IMR-90 (cell line): Measurements from ENCODE around the gene PCBD1. TPM values are rescaled to one million over a fixed set of nuclear protein-coding genes. Genes with fewer than 3 reads are reported as not detected.

Experiments used
- ATAC-seq: fragments of 200-7000 bp; cut with Tn5 transposase; 2 replicates; pipeline ENCODE4 v1.9.1; 2020; ENCODE audit warnings: low read depth, mild to moderate bottlenecking, moderate library complexity
- BruUV-seq: library from RNA; stranded (reverse); fragments of 400-500 nt; replicated peaks from 2 replicates; lab custom pipeline; 2021; lab: Mats Ljungman, UMichigan
- CTCF ChIA-PET: fragments of 300-600 bp; formaldehyde crosslinking; extraction: SDS; loops from one replicate; lab custom pipeline; 2021; ENCODE audit warnings: antibody characterized with exemption; lab: Yijun Ruan, JAX
- POLR2A ChIA-PET: fragments of 300-600 bp; sonication (Branson Sonifier 250); formaldehyde crosslinking; loops from one replicate; lab custom pipeline; 2022; ENCODE audit warnings: antibody characterized with exemption; ENCODE audit not compliant: unreplicated experiment; lab: Charles Lee
- DNase-seq: peaks from one replicate; pipeline ENCODE4 v3.0.0; 2013
- H2AFZ ChIP-seq: replicated peaks from 2 replicates; pipeline ENCODE3; 2013; ENCODE audit warnings: low read length, mild to moderate bottlenecking; ENCODE audit not compliant: poor library complexity
- H2AK5ac ChIP-seq: 2 replicates; pipeline ENCODE4 v1.6.1; 2013; ENCODE audit warnings: low read depth, low read length, inconsistent platforms
- H2AK9ac ChIP-seq: replicated peaks from 2 replicates; pipeline ENCODE3; 2013; ENCODE audit warnings: mild to moderate bottlenecking, low read depth, low read length, moderate library complexity; ENCODE audit not compliant: poor library complexity
- H2BK120ac ChIP-seq: 2 replicates; pipeline ENCODE4 v1.6.1; 2013; ENCODE audit warnings: low read depth, low read length, inconsistent platforms
- H2BK15ac ChIP-seq: 3 replicates; pipeline ENCODE4 v1.6.1; 2013; ENCODE audit warnings: low read depth, low read length, inconsistent platforms
- H2BK20ac ChIP-seq: 2 replicates; pipeline ENCODE4 v1.6.1; 2013; ENCODE audit warnings: low read depth, mild to moderate bottlenecking, inconsistent platforms, low read length, moderate library complexity
- H2BK5ac ChIP-seq: 2 replicates; pipeline ENCODE4 v1.6.1; 2013; ENCODE audit warnings: mild to moderate bottlenecking, low read depth, low read length, inconsistent platforms; ENCODE audit not compliant: poor library complexity, severe bottlenecking
- H3K14ac ChIP-seq: replicated peaks from 2 replicates; pipeline ENCODE4 v1.6.1; 2013; ENCODE audit warnings: low read depth, low read length, inconsistent platforms
- H3K18ac ChIP-seq: 2 replicates; pipeline ENCODE4 v1.6.1; 2013; ENCODE audit warnings: low read depth, low read length, control low read depth
- H3K23ac ChIP-seq: 2 replicates; pipeline ENCODE4 v1.6.1; 2013; ENCODE audit warnings: low read depth, low read length, inconsistent platforms
- H3K27ac ChIP-seq: 2 replicates; pipeline ENCODE4 v1.5.1; 2013; ENCODE audit warnings: mild to moderate bottlenecking, control low read depth, low read length; ENCODE audit not compliant: insufficient read depth
- H3K27me3 ChIP-seq: 2 replicates; pipeline ENCODE4 v1.6.1; 2013; ENCODE audit warnings: low read length; ENCODE audit not compliant: control insufficient read depth, insufficient read depth
- H3K36me3 ChIP-seq: 2 replicates; pipeline ENCODE4 v1.6.1; 2013; ENCODE audit warnings: low read length, mixed read lengths; ENCODE audit not compliant: control insufficient read depth, insufficient read depth
- H3K4ac ChIP-seq: 2 replicates; pipeline ENCODE4 v1.6.1; 2013; ENCODE audit warnings: low read depth, low read length, inconsistent platforms
- H3K4me1 ChIP-seq: 2 replicates; pipeline ENCODE4 v1.6.1; 2013; ENCODE audit warnings: low read length, mixed read lengths; ENCODE audit not compliant: control insufficient read depth, insufficient read depth
- H3K4me2 ChIP-seq: 2 replicates; pipeline ENCODE4 v1.6.1; 2013; ENCODE audit warnings: low read depth, mild to moderate bottlenecking, control low read depth, low read length, moderate library complexity
- H3K4me3 ChIP-seq: 2 replicates; pipeline ENCODE4 v1.5.1; 2013; ENCODE audit warnings: low read depth, mild to moderate bottlenecking, control low read depth, low read length, moderate library complexity; ENCODE audit not compliant: insufficient read depth
- H3K56ac ChIP-seq: 2 replicates; pipeline ENCODE4 v1.6.1; 2013; ENCODE audit warnings: low read length, inconsistent platforms; ENCODE audit not compliant: insufficient read depth; ENCODE audit errors: extremely low read depth
- H3K79me1 ChIP-seq, 2 experiments: 2 replicates each; pipeline ENCODE4 v1.6.1; 2013; ENCODE audit warnings: low read length in 2 of 2, inconsistent platforms in 1 of 2, low read depth in 1 of 2
- H3K9ac ChIP-seq: 2 replicates; pipeline ENCODE4 v1.6.1; 2013; ENCODE audit warnings: low read depth, low read length, control low read depth
- H3K9me1 ChIP-seq: 2 replicates; pipeline ENCODE4 v1.6.1; 2013; ENCODE audit warnings: low read length, inconsistent platforms; ENCODE audit not compliant: insufficient read depth
- H3K9me3 ChIP-seq: 2 replicates; pipeline ENCODE4 v1.6.1; 2013; ENCODE audit warnings: low read length; ENCODE audit not compliant: control insufficient read depth, insufficient read depth
- H4K20me1 ChIP-seq: 2 replicates; pipeline ENCODE4 v1.6.1; 2013; ENCODE audit warnings: low read length, inconsistent platforms; ENCODE audit not compliant: insufficient read depth
- H4K5ac ChIP-seq: 2 replicates; pipeline ENCODE4 v1.6.1; 2013; ENCODE audit warnings: mild to moderate bottlenecking, low read depth, low read length, control low read depth
- H4K8ac ChIP-seq, 2 experiments: 2 replicates each; pipeline ENCODE4 v1.6.1; 2013; ENCODE audit warnings: low read depth in 2 of 2, low read length in 2 of 2, control low read depth in 1 of 2, inconsistent platforms in 1 of 2
- H4K91ac ChIP-seq: 2 replicates; pipeline ENCODE4 v1.6.1; 2013; ENCODE audit warnings: low read depth, low read length, inconsistent platforms; ENCODE audit not compliant: insufficient read depth
- BHLHE40 ChIP-seq: fragments of 150-350 bp; IDR thresholded peaks from 2 replicates; pipeline ENCODE4 v1.6.1; 2016; ENCODE audit warnings: mild to moderate bottlenecking, low read depth, low read length
- CEBPB ChIP-seq: IDR thresholded peaks from 2 replicates; pipeline ENCODE4 v1.6.1; 2012; ENCODE audit warnings: low read depth, low read length, improper control_type of control experiment
- ELK1 ChIP-seq: fragments of 150-350 bp; IDR thresholded peaks from 2 replicates; pipeline ENCODE4 v1.6.1; 2016; ENCODE audit warnings: low read depth, mild to moderate bottlenecking, low read length, moderate library complexity, borderline replicate concordance
- FOS ChIP-seq: fragments of 150-350 bp; IDR thresholded peaks from 2 replicates; pipeline ENCODE4 v1.6.1; 2016; ENCODE audit warnings: low read depth, low read length
- MAFK ChIP-seq: IDR thresholded peaks from 2 replicates; pipeline ENCODE4 v1.6.1; 2012; ENCODE audit warnings: low read depth, low read length, improper control_type of control experiment
- POLR2A ChIP-seq: IDR thresholded peaks from 2 replicates; pipeline ENCODE4 v1.6.1; 2012; ENCODE audit warnings: mild to moderate bottlenecking, low read depth, low read length
- RAD21 ChIP-seq: IDR thresholded peaks from 2 replicates; pipeline ENCODE4 v1.6.1; 2012; ENCODE audit warnings: low read length, improper control_type of control experiment
- RCOR1 ChIP-seq: IDR thresholded peaks from 2 replicates; pipeline ENCODE4 v1.6.1; 2012; ENCODE audit warnings: mild to moderate bottlenecking, low read length, improper control_type of control experiment; ENCODE audit not compliant: insufficient replicate concordance
- RFX5 ChIP-seq: IDR thresholded peaks from 2 replicates; pipeline ENCODE4 v1.8.0; 2012; ENCODE audit warnings: low read depth, mild to moderate bottlenecking, low read length, moderate library complexity
- SMC3 ChIP-seq: fragments of 150-350 bp; IDR thresholded peaks from 2 replicates; pipeline ENCODE4 v1.6.1; 2016; ENCODE audit warnings: low read depth, mild to moderate bottlenecking, antibody characterized with exemption, low read length, moderate library complexity
- WGBS, 2 experiments: methylation state at CpG; one replicate each; pipeline versions ENCODE4 v1.1.5 to v1.1.7; 2013; ENCODE audit warnings: missing lambda C conversion rate in 2 of 2; ENCODE audit not compliant: insufficient read length in 1 of 2; ENCODE audit errors: extremely low coverage in 2 of 2; 5-methylcytosine and 5-hydroxymethylcytosine counted together
- dilution Hi-C: fragments of 300-500 bp; cut with HindIII; formaldehyde crosslinking; loops from one replicate; pipeline ENCODE4 v1.14.3; 2018; ENCODE audit warnings: low sequenced_read_pairs; ENCODE audit not compliant: unreplicated experiment
- in situ Hi-C: fragments of 300-500 bp; cut with MboI; formaldehyde crosslinking; loops from 3 replicates; pipeline ENCODE4 v1.14.3; 2019; ENCODE audit warnings: low sequenced_read_pairs, inconsistent platforms, mixed read lengths
- intact Hi-C: fragments of 100-400 bp; cut with micrococcal nuclease; formaldehyde crosslinking; loops from 2 replicates; pipeline ENCODE4 v1.10.0; 2022
- polyA plus RNA-seq, 3 experiments: library from polyadenylated mRNA; depleted of rRNA; stranded (reverse); fragments of >200 nt; gene quantifications; 2 replicates each; pipeline ENCODE4 v1.2.3, GENCODE V29; 2012; ENCODE audit warnings: low replicate concordance in 1 of 3
- total RNA-seq: library from RNA; depleted of rRNA; stranded (reverse); fragments of >200 nt; gene quantifications from 2 replicates; pipeline ENCODE4 v1.2.3, GENCODE V29; 2012
- TF ChIP-seq, protein P1 (sequence below): conservative IDR thresholded peaks from 2 replicates; pipeline ENCODE4 v1.5.1; 2012; ENCODE audit warnings: mild to moderate bottlenecking, low read depth, low read length, improper control_type of control experiment

The PCBD1 gene
- total and polyA plus RNA-seq, 2 of the 4 experiments (the other 2 are of a cell fraction): 15.8 to 31.6 TPM

GRCh38 chr10:70885481-70885880 lies 2.9 kb downstream of the PCBD1 start (continued):
- TF ChIP-seq, protein P1, sequence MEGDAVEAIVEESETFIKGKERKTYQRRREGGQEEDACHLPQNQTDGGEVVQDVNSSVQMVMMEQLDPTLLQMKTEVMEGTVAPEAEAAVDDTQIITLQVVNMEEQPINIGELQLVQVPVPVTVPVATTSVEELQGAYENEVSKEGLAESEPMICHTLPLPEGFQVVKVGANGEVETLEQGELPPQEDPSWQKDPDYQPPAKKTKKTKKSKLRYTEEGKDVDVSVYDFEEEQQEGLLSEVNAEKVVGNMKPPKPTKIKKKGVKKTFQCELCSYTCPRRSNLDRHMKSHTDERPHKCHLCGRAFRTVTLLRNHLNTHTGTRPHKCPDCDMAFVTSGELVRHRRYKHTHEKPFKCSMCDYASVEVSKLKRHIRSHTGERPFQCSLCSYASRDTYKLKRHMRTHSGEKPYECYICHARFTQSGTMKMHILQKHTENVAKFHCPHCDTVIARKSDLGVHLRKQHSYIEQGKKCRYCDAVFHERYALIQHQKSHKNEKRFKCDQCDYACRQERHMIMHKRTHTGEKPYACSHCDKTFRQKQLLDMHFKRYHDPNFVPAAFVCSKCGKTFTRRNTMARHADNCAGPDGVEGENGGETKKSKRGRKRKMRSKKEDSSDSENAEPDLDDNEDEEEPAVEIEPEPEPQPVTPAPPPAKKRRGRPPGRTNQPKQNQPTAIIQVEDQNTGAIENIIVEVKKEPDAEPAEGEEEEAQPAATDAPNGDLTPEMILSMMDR: no peak
- TF ChIP-seq MAFK (no peak), CEBPB (no peak), BHLHE40 (no peak), POLR2A (no peak)

- Histone ChIP-seq H3K27me3 (no peaks in the 10 kb centered on the region), H3K36me3 (peaks cover 8% of the 10 kb centered on the region), H4K20me1 (0 out of 2 replicates have a peak, but pooled peaks cover 5% of the 10 kb centered on the region), H3K14ac (no peak overlapping the region), H3K9me3 (no peaks in the 10 kb centered on the region), H2BK15ac (no peak overlapping the region), H3K56ac (no peak overlapping the region), H3K23ac (no peak overlapping the region), H3K4ac (no peak overlapping the region), H2AK9ac (no peak overlapping the region), H3K9ac (no peak overlapping the region), H3K9me1 (no peaks in the 10 kb centered on the region; the same call in 1 of the 2 replicates), H3K18ac (no peak overlapping the region), H3K4me2 (no peak overlapping the region), H4K8ac (no peak overlapping the region), H2BK120ac (no peak overlapping the region), H3K79me1 (no peaks in the 10 kb centered on the region), H2BK20ac (no peak overlapping the region), H2AFZ (no peak overlapping the region), H2AK5ac (no peak overlapping the region), H3K4me1 (peaks cover 2% of the 10 kb centered on the region; the same call in 1 of the 2 replicates), H4K5ac (no peak overlapping the region), H3K27ac (no peak overlapping the region), H2BK5ac (no peak overlapping the region), H4K91ac (no peak overlapping the region), H3K4me3 (no peak overlapping the region)
- no TSS peak for BruUV-seq
- POLR2A ChIA-PET: no interaction called here
- in situ Hi-C loops: loop anchor here (5.0 kb wide), 2 partner anchors 72 to 332 kb away; no protein-coding TSS in a partner anchor
- intact Hi-C loops: loop anchor here (5.0 kb wide), 1 partner anchor 422 kb away; no protein-coding TSS in a partner anchor
- DNase-seq (peak; percentile 18), ATAC-seq (no peak)
- TF ChIP-seq RFX5: no peak
- no peak for TF ChIP-seq ELK1
- TF ChIP-seq, protein P1: no peak
- TF ChIP-seq FOS: no peak
- TF ChIP-seq SMC3: no peak
- TF ChIP-seq MAFK: no peak
- no peak for TF ChIP-seq POLR2A
- TF ChIP-seq RCOR1: no peak
- no peak for TF ChIP-seq RAD21
- dilution Hi-C loops: no loop called here
- CTCF ChIA-PET: no interaction called here
- WGBS, 2 experiments: no CpG with 5 or more reads among the region's 1 CpG
These were observed 3.6 kb downstream of the PCBD1 start for GRCh38 chr10:70884741-70885140.
